GM23338 (cell line): ENCODE data around the gene LLGL2. TPM values are rescaled to one million over a fixed set of nuclear protein-coding genes. Genes with fewer than 3 reads are reported as not detected.

Experiments used
- ATAC-seq: fragments of 200-7000 bp; cut with Tn5 transposase; 3 replicates; pipeline ENCODE4 v1.9.1; 2020
- DNase-seq: peaks from one replicate; pipeline ENCODE4 v3.0.0-alpha.2; 2015; ENCODE audit warnings: low spot score
- H2AFZ ChIP-seq: fragments of 200-600 bp; sonication (generic); 2 replicates; pipeline ENCODE4 v1.8.0; 2016; ENCODE audit warnings: antibody characterized with exemption, mild to moderate bottlenecking, moderate library complexity
- H3F3A ChIP-seq: fragments of 200-600 bp; sonication (generic); replicated peaks from 2 replicates; pipeline ENCODE4 v1.8.0; 2017; ENCODE audit warnings: antibody characterized with exemption, mixed run types, low read depth
- H3K27ac ChIP-seq: fragments of 200-600 bp; sonication (generic); 2 replicates; pipeline ENCODE4 v1.6.1; 2016; ENCODE audit warnings: low read depth
- H3K27me3 ChIP-seq: fragments of 200-600 bp; sonication (generic); 2 replicates; pipeline ENCODE4 v1.8.0; 2016; ENCODE audit warnings: mild to moderate bottlenecking, mixed run types, moderate library complexity; ENCODE audit not compliant: insufficient read depth
- H3K36me3 ChIP-seq: fragments of 200-600 bp; sonication (generic); 2 replicates; pipeline ENCODE4 v1.8.0; 2016; ENCODE audit warnings: mild to moderate bottlenecking; ENCODE audit not compliant: insufficient read depth
- H3K4me1 ChIP-seq: fragments of 200-600 bp; sonication (generic); 2 replicates; pipeline ENCODE4 v1.8.0; 2016; ENCODE audit warnings: mild to moderate bottlenecking, moderate library complexity; ENCODE audit not compliant: insufficient read depth
- H3K4me2 ChIP-seq: fragments of 200-600 bp; sonication (generic); 2 replicates; pipeline ENCODE4 v1.7.1; 2017; ENCODE audit warnings: mixed run types
- H3K4me3 ChIP-seq: fragments of 200-600 bp; sonication (generic); 2 replicates; pipeline ENCODE4 v1.6.1; 2016; ENCODE audit warnings: mixed run types
- H3K79me2 ChIP-seq: fragments of 200-600 bp; sonication (generic); replicated peaks from 2 replicates; pipeline ENCODE4 v1.8.0; 2017; ENCODE audit warnings: mild to moderate bottlenecking; ENCODE audit not compliant: insufficient read depth
- H3K9me2 ChIP-seq: fragments of 200-600 bp; sonication (generic); 2 replicates; pipeline ENCODE4 v1.8.0; 2017; ENCODE audit not compliant: insufficient read depth
- H4K20me1 ChIP-seq: fragments of 200-600 bp; sonication (generic); replicated peaks from 2 replicates; pipeline ENCODE4 v1.8.0; 2017; ENCODE audit warnings: mild to moderate bottlenecking; ENCODE audit not compliant: insufficient read depth
- H3K27ac Mint-ChIP-seq: 2 replicates; pipeline ENCODE4 v1.8.0; 2020; ENCODE audit warnings: inconsistent platforms, mild to moderate bottlenecking, moderate library complexity, mixed read lengths
- H3K27me3 Mint-ChIP-seq: 3 replicates; pipeline ENCODE4 v1.8.0; 2022; ENCODE audit warnings: low read depth, mild to moderate bottlenecking, moderate library complexity, mixed read lengths, inconsistent platforms; ENCODE audit not compliant: insufficient read depth, poor library complexity
- H3K36me3 Mint-ChIP-seq: 3 replicates; pipeline ENCODE4 v1.8.0; 2021; ENCODE audit warnings: low read depth, mild to moderate bottlenecking, inconsistent platforms, moderate library complexity, mixed read lengths
- H3K4me1 Mint-ChIP-seq: 3 replicates; pipeline ENCODE4 v1.8.0; 2020; ENCODE audit warnings: mild to moderate bottlenecking, inconsistent platforms, mixed read lengths
- H3K4me3 Mint-ChIP-seq: 3 replicates; pipeline ENCODE4 v1.8.0; 2021; ENCODE audit warnings: moderate library complexity, mild to moderate bottlenecking, inconsistent platforms, mixed read lengths
- H3K9me3 Mint-ChIP-seq: 3 replicates; pipeline ENCODE4 v1.8.0; 2020; ENCODE audit warnings: moderate library complexity, mild to moderate bottlenecking, inconsistent platforms, mixed read lengths
- EZH2 ChIP-seq: fragments of 200-600 bp; sonication (generic); IDR thresholded peaks from one replicate; pipeline ENCODE4 v1.8.0; 2017; ENCODE audit warnings: antibody characterized with exemption, mild to moderate bottlenecking, low read depth; ENCODE audit not compliant: unreplicated experiment
- NANOG ChIP-seq: IDR thresholded peaks from 2 replicates; pipeline ENCODE4 v1.6.1; 2016; ENCODE audit warnings: antibody characterized with exemption, borderline replicate concordance
- POLR2AphosphoS5 ChIP-seq: IDR thresholded peaks from 2 replicates; pipeline ENCODE4 v1.6.1; 2016; ENCODE audit warnings: antibody characterized with exemption, low read depth
- STAT1 ChIP-seq: IDR thresholded peaks from one replicate; pipeline ENCODE4 v1.6.1; 2016; ENCODE audit warnings: antibody characterized with exemption; ENCODE audit not compliant: unreplicated experiment
- ZNF114 ChIP-seq: fragments of 250-450 bp; sonication (Bioruptor Pico); IDR thresholded peaks from 2 replicates; pipeline ENCODE4 v1.5.0; 2020; ENCODE audit warnings: mild to moderate bottlenecking, moderate library complexity
- ZNF331 ChIP-seq: fragments of 250-450 bp; sonication (Bioruptor Pico); IDR thresholded peaks from 2 replicates; pipeline ENCODE4 v1.5.0; 2020; ENCODE audit warnings: low read depth, mild to moderate bottlenecking, moderate library complexity
- polyA plus RNA-seq: library from polyadenylated mRNA; unstranded; fragments of >200 nt; fragmentation: Nextera tagmentation; extraction: Ambion mirVana; gene quantifications from 2 replicates; pipeline ENCODE4 v1.2.1, GENCODE V29; 2016
- total RNA-seq: library from RNA; depleted of rRNA; stranded (reverse); fragments of >200 nt; shearing (Covaris generic); gene quantifications from 2 replicates; pipeline ENCODE4 v1.2.3, GENCODE V29; 2014
- TF ChIP-seq, protein P1 (sequence below): fragments of 250-450 bp; sonication (Bioruptor Pico); IDR thresholded peaks from 2 replicates; pipeline ENCODE4 v1.5.0; 2020; ENCODE audit warnings: mild to moderate bottlenecking, moderate library complexity
- TF ChIP-seq, protein P2 (sequence below): IDR thresholded peaks from 2 replicates; pipeline ENCODE4 v1.6.1; 2016; ENCODE audit warnings: antibody characterized with exemption

Gene LLGL2
- total and polyA plus RNA-seq, 2 experiments from 2014 or later = 62.5 to 78.5 TPM

DNA sequence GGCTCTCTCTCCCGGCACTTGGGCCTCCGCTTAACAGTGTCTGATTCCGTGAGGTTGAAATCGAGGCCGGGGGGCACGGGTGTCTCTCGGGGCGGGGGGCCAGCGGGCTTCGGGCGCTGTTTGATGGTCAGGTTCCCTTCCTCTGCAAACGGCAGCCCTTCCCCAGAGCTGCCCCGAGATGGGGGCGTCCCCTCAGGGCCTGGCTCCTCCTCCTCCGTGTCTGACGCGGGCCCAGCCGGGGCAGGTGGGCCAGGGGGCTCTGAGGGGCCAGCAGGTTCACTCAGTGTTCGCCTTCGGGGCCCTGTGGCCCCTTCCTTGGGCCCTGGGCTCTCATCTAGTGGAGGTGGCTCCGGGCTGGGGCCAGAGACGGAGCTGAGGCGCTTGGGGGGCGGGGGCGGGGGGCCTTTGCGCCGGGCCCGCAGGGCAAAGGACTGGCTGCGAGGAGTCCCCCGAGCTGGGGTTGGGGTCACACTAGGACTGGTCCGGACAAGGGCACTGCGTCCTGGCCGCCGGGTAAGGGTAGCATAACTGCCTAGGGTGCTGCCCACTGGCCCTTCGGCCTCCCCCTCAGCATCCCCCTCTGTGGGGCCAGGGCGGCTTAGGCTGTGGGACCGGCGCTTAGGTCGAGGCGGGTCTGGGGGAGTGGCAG, 23.3 kb upstream of the LLGL2 start (continued):
- TF ChIP-seq, protein P1, sequence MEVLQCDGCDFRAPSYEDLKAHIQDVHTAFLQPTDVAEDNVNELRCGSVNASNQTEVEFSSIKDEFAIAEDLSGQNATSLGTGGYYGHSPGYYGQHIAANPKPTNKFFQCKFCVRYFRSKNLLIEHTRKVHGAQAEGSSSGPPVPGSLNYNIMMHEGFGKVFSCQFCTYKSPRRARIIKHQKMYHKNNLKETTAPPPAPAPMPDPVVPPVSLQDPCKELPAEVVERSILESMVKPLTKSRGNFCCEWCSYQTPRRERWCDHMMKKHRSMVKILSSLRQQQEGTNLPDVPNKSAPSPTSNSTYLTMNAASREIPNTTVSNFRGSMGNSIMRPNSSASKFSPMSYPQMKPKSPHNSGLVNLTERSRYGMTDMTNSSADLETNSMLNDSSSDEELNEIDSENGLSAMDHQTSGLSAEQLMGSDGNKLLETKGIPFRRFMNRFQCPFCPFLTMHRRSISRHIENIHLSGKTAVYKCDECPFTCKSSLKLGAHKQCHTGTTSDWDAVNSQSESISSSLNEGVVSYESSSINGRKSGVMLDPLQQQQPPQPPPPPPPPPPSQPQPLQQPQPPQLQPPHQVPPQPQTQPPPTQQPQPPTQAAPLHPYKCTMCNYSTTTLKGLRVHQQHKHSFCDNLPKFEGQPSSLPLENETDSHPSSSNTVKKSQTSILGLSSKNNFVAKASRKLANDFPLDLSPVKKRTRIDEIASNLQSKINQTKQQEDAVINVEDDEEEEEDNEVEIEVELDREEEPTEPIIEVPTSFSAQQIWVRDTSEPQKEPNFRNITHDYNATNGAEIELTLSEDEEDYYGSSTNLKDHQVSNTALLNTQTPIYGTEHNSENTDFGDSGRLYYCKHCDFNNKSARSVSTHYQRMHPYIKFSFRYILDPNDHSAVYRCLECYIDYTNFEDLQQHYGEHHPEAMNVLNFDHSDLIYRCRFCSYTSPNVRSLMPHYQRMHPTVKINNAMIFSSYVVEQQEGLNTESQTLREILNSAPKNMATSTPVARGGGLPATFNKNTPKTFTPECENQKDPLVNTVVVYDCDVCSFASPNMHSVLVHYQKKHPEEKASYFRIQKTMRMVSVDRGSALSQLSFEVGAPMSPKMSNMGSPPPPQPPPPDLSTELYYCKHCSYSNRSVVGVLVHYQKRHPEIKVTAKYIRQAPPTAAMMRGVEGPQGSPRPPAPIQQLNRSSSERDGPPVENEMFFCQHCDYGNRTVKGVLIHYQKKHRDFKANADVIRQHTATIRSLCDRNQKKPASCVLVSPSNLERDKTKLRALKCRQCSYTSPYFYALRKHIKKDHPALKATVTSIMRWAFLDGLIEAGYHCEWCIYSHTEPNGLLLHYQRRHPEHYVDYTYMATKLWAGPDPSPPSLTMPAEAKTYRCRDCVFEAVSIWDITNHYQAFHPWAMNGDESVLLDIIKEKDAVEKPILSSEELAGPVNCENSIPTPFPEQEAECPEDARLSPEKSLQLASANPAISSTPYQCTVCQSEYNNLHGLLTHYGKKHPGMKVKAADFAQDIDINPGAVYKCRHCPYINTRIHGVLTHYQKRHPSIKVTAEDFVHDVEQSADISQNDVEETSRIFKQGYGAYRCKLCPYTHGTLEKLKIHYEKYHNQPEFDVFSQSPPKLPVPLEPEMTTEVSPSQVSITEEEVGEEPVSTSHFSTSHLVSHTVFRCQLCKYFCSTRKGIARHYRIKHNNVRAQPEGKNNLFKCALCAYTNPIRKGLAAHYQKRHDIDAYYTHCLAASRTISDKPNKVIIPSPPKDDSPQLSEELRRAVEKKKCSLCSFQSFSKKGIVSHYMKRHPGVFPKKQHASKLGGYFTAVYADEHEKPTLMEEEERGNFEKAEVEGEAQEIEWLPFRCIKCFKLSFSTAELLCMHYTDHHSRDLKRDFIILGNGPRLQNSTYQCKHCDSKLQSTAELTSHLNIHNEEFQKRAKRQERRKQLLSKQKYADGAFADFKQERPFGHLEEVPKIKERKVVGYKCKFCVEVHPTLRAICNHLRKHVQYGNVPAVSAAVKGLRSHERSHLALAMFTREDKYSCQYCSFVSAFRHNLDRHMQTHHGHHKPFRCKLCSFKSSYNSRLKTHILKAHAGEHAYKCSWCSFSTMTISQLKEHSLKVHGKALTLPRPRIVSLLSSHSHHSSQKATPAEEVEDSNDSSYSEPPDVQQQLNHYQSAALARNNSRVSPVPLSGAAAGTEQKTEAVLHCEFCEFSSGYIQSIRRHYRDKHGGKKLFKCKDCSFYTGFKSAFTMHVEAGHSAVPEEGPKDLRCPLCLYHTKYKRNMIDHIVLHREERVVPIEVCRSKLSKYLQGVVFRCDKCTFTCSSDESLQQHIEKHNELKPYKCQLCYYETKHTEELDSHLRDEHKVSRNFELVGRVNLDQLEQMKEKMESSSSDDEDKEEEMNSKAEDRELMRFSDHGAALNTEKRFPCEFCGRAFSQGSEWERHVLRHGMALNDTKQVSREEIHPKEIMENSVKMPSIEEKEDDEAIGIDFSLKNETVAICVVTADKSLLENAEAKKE = no peak
- no peak for TF ChIP-seq NANOG
- TF ChIP-seq EZH2 = no peak

DNA sequence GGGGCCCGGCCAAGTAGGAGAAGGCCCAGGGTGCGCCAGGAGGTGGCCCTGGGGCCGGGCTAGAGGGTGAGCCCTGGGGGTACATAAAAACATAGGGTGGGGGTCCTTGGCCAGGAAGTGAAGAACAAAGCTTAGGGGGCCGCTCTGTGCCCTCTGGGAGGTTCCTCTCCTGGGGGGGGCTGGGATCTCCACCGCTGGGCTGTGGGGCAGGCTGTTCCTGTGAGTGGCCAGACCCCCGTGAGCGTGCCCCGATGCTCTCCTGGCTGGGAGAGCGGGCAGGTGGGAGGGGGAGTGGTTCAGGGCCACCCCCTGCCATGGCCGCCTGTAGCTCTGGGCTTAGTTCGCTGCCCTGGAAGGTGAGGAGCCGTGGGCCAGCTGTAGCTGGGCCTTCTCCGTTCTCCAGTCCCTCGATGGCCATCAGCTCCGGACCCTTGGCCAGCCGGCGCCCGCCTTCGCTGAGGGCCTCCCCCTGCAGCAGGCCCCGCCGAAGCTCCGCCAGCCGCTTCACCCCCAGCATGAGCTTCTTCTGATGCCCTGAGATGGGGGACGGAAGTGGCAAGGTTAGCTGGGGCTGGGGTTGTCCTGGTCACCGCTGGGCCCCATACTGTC, 22.7 kb upstream of the LLGL2 start:
- no peak overlapping the region for H3K4me3 ChIP-seq
- H4K20me1 ChIP-seq = no peaks in the 10 kb centered on the region
- H3K79me2 ChIP-seq = no peaks in the 10 kb centered on the region
- H3K4me1 ChIP-seq = no peaks in the 10 kb centered on the region
- Mint-ChIP-seq H3K36me3 (peaks cover 17% of the 10 kb centered on the region; the same call in 2 of the 3 replicates), H3K27me3 (peaks cover 5% of the 10 kb centered on the region), H3K4me1 (no peaks in the 10 kb centered on the region; the same call in 1 of the 3 replicates), H3K27ac (no peak overlapping the region), H3K9me3 (no peaks in the 10 kb centered on the region), H3K4me3 (no peak overlapping the region)
- no peaks in the 10 kb centered on the region for H3K9me2 ChIP-seq
- no peak for ATAC-seq
- no peaks in the 10 kb centered on the region for H3F3A ChIP-seq
- no peak for DNase-seq
- H3K27me3 ChIP-seq = no peaks in the 10 kb centered on the region
- H3K27ac ChIP-seq = no peak overlapping the region
- H3K36me3 ChIP-seq = no peaks in the 10 kb centered on the region
- H2AFZ ChIP-seq = no peak overlapping the region
- no peak overlapping the region for H3K4me2 ChIP-seq
- TF ChIP-seq EZH2 = no peak
- TF ChIP-seq ZNF331 (CRISPR knock-in tag) = no peak
- TF ChIP-seq, protein P1 = no peak
- no peak for TF ChIP-seq POLR2AphosphoS5
- TF ChIP-seq, protein P2, sequence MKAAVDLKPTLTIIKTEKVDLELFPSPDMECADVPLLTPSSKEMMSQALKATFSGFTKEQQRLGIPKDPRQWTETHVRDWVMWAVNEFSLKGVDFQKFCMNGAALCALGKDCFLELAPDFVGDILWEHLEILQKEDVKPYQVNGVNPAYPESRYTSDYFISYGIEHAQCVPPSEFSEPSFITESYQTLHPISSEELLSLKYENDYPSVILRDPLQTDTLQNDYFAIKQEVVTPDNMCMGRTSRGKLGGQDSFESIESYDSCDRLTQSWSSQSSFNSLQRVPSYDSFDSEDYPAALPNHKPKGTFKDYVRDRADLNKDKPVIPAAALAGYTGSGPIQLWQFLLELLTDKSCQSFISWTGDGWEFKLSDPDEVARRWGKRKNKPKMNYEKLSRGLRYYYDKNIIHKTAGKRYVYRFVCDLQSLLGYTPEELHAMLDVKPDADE = no peak
- TF ChIP-seq ZNF114 (CRISPR knock-in tag) = no peak
- no peak for TF ChIP-seq STAT1
